ENCODE data around the gene KRT77. TPM values are rescaled to one million over a fixed set of nuclear protein-coding genes. Genes with fewer than 3 reads are reported as not detected.

The KRT77 gene
- total RNA-seq, 6 donors from 2014 or later: not detected

DNA sequence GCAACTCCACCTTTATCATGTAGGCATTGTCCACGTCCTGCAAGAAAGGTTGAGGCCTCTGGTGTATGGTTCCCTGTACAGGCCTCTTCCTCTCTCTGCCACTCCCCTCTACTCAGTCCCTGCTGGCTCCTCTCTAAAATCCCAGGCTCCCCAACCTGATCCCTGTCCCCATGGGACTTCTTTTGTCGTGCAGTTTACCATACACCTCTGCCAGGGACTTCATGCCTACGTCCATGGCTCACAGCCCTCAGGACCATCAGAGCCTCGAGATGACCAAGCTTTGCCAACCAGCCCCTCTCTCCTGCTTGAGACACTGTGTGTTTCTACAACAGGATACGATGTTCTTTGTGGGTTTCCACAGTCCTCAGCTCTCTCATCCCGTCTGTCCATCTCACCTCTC, 54.3 kb downstream of the KRT77 start:
- no peak overlapping the region for H3K27ac ChIP-seq
- DNase-seq: no peak
- no peak for ATAC-seq (ENCODE audit: low FRiP score in 2 of 2)
- no peaks in the 10 kb centered on the region for H3K36me3 ChIP-seq
- H3K9me3 ChIP-seq: no peaks in the 10 kb centered on the region
- H3K4me3 ChIP-seq: no peak overlapping the region
- H3K27me3 ChIP-seq: no peaks in the 10 kb centered on the region
- H3K4me1 ChIP-seq: no peaks in the 10 kb centered on the region
- 72 to 84% methylated on average over 6 of the region's 6 CpGs for WGBS, 2 donors
- TF ChIP-seq CTCF (IDR thresholded peaks at IDR 0.05): no peak
- no peak for TF ChIP-seq EP300 (IDR thresholded peaks at IDR 0.05)
- TF ChIP-seq POLR2A (IDR thresholded peaks at IDR 0.05): no peak
- no peak for TF ChIP-seq POLR2AphosphoS5 (IDR thresholded peaks at IDR 0.05)

GRCh38 chr12:52648012-52648550, 55.2 kb downstream of the KRT77 start:
- H3K4me1 ChIP-seq: no peaks in the 10 kb centered on the region
- no peak for DNase-seq
- 95 to 97% methylated on average over 7 to 8 of the region's 8 CpGs for WGBS, 2 donors
- H3K27me3 ChIP-seq: no peaks in the 10 kb centered on the region
- H3K4me3 ChIP-seq: no peak overlapping the region
- H3K36me3 ChIP-seq: no peaks in the 10 kb centered on the region
- no peak overlapping the region for H3K27ac ChIP-seq
- no peak for TF ChIP-seq CTCF (IDR thresholded peaks at IDR 0.05)
- no peak for TF ChIP-seq POLR2AphosphoS5 (IDR thresholded peaks at IDR 0.05)
- TF ChIP-seq POLR2A (IDR thresholded peaks at IDR 0.05): no peak
- no peak for TF ChIP-seq EP300 (IDR thresholded peaks at IDR 0.05)
- ATAC-seq (ENCODE audit: low FRiP score in 2 of 2): no peak
- no peaks in the 10 kb centered on the region for H3K9me3 ChIP-seq

DNA sequence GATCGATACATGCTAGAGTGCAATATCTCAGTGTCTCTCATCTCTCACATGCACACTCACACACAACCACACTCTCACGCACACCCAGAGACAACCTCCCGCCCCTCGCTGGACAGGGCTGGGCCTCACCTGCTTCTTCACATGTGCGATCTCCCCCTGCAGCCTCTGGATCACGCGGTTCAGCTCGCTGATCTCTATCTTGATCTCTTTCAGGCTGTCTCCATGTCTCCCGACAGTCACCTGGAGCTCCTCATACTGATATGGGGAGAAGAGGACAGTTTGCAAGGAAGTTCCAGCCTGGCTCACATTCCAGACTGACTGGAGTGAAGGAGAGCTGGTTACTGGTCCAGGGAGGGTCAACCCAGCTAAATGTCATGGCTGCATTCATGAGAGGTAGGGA, 55.7 kb downstream of the KRT77 start:
- Histone ChIP-seq H3K9me3 (no peaks in the 10 kb centered on the region), H3K4me3 (no peak overlapping the region), H3K27ac (no peak overlapping the region), H3K36me3 (no peaks in the 10 kb centered on the region), H3K27me3 (no peaks in the 10 kb centered on the region), H3K4me1 (no peaks in the 10 kb centered on the region)
- DNase-seq (peak in 1 of 2 donors; percentile 39), ATAC-seq (ENCODE audit: low FRiP score in 2 of 2) (no peak)
- no peak for TF ChIP-seq CTCF (IDR thresholded peaks at IDR 0.05)
- no peak for TF ChIP-seq EP300 (IDR thresholded peaks at IDR 0.05)
- TF ChIP-seq POLR2AphosphoS5 (IDR thresholded peaks at IDR 0.05): no peak
- no peak for TF ChIP-seq POLR2A (IDR thresholded peaks at IDR 0.05)
- 85 to 86% methylated on average over 9 of the region's 9 CpGs for WGBS, 2 donors

GRCh38 chr12:52646613-52647012, 56.7 kb downstream of the KRT77 start:
- H3K9me3 ChIP-seq: no peaks in the 10 kb centered on the region
- DNase-seq (peak in 1 of 2 donors; percentile 45), ATAC-seq (ENCODE audit: low FRiP score in 2 of 2) (no peak)
- no peaks in the 10 kb centered on the region for H3K36me3 ChIP-seq
- no peaks in the 10 kb centered on the region for H3K27me3 ChIP-seq
- 87 to 91% methylated on average over 12 of the region's 12 CpGs for WGBS, 2 donors
- TF ChIP-seq CTCF (IDR thresholded peaks at IDR 0.05) (no peak), POLR2AphosphoS5 (IDR thresholded peaks at IDR 0.05) (no peak), POLR2A (IDR thresholded peaks at IDR 0.05) (no peak), EP300 (IDR thresholded peaks at IDR 0.05) (no peak)
- no peak overlapping the region for H3K4me3 ChIP-seq
- no peaks in the 10 kb centered on the region for H3K4me1 ChIP-seq
- H3K27ac ChIP-seq: no peak overlapping the region

DNA sequence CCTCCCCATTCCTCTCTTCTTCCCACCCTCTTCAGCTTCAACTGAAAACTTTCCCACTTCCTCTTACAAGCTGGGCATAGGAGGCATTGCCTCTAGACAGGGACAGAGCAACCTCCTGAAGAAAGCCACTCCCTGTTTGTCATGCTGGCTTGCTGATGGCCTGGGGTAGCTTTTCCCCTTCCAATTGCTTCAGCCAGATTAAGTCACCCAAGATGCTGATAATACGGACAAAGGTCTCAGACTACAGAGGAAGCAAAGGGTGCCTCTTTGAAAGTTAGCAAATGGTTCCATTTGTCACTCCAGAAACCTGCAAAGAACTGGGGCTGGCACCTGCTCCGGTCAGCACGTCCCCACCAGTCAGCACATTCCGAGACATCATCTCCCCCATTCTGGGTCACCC, 57.3 kb downstream of the KRT77 start:
- Histone ChIP-seq H3K27me3 (no peaks in the 10 kb centered on the region), H3K4me3 (no peak overlapping the region), H3K9me3 (no peaks in the 10 kb centered on the region), H3K36me3 (no peaks in the 10 kb centered on the region), H3K4me1 (no peaks in the 10 kb centered on the region), H3K27ac (no peak overlapping the region)
- TF ChIP-seq POLR2AphosphoS5 (IDR thresholded peaks at IDR 0.05) (no peak), POLR2A (IDR thresholded peaks at IDR 0.05) (no peak), EP300 (IDR thresholded peaks at IDR 0.05) (no peak), CTCF (IDR thresholded peaks at IDR 0.05) (no peak)
- ATAC-seq (ENCODE audit: low FRiP score in 2 of 2) (no peak), DNase-seq (no peak)
- 65 to 76% methylated on average over 4 of the region's 4 CpGs for WGBS, 2 donors
